ENCODE data around the gene SPTBN1. TPM values are rescaled to one million over a fixed set of nuclear protein-coding genes. Genes with fewer than 3 reads are reported as not detected.

SPTBN1 gene
- total and polyA plus RNA-seq, 2 donors (not counting 3 experiments of a cell fraction or from before 2014, with no cell fraction given) = 63.3 to 320 TPM

DNA sequence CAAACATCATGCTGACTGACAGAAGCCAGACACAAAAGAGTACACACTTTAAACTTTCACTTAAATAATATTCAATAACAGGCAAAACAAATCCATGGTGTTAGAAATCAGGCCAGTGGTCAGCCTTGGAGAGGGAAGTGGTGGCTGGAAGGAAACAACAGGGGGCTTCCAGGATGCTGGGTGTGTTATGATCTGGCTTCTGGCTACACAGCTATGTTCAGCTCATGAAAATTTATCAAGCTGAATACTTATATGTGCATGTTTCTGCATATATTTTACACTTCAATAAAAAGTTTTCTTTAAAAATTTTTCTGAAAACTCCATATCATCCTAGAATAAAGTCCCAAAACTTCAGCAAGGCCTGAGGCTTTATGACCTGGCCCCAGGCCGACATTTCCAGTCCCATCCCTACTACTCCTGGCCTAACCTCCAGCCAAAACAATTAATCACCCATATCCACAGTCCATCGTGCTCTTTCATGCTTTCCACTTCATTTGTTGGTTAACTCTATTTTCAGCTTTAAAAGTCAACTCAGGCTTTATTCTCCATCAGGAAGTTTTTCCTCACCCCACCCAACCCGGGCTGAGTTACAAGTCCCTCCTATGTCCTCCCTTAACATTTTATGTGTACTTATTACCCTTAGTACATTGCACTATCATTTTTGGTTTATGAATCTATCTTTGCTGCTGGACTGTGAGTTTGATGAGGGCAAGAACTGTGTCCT, 27.9 kb upstream of the SPTBN1 start:
- CTCF ChIA-PET = no interaction called here
- Histone ChIP-seq H3K27ac (ENCODE audit: insufficient read depth, low read depth, low read length) (no peak overlapping the region), H3K9me1 (replicated peaks; ENCODE audit: control insufficient read depth, extremely low read depth, insufficient read depth, low read length) (no peaks in the 10 kb centered on the region)

More for the DNA sequence above, 27.9 kb upstream of the SPTBN1 start:
- dilution Hi-C loops (cut with MboI; ENCODE audit: extremely low pct_ligation_motif_present, low sequenced_read_pairs) = no loop called here
- Histone ChIP-seq H3K4me2 (ENCODE audit: insufficient read depth, low read length) (no peak overlapping the region), H2AFZ (ENCODE audit: low read depth, low read length) (no peak overlapping the region), H3K9me3 (replicated peaks; ENCODE audit: control insufficient read depth, insufficient read depth, low read length) (no peaks in the 10 kb centered on the region), H3K36me3 (ENCODE audit: control insufficient read depth in 2 of 2, extremely low read depth in 1 of 2, insufficient read depth in 2 of 2, low read length in 2 of 2) (no peaks in the 10 kb centered on the region), H3K4me3 (replicated peaks in 1 of 3; ENCODE audit: insufficient read depth in 1 of 3, low read depth in 1 of 3, low read length in 3 of 3) (no peak overlapping the region), H3K9ac (replicated peaks; ENCODE audit: extremely low read depth, insufficient read depth, low read length) (no peak overlapping the region), H4K20me1 (replicated peaks; ENCODE audit: control insufficient read depth, extremely low read depth, insufficient read depth, low read length) (no peaks in the 10 kb centered on the region), H3K4me1 (ENCODE audit: control insufficient read depth, extremely low read depth, insufficient read depth, low read length) (peaks cover 25% of the 10 kb centered on the region), H3K27me3 (ENCODE audit: control insufficient read depth in 2 of 2, insufficient read depth in 2 of 2, low read length in 2 of 2) (no peaks in the 10 kb centered on the region), H3K79me2 (ENCODE audit: control insufficient read depth, insufficient read depth, low read length) (no peaks in the 10 kb centered on the region)
- peak; percentile 21 for DNase-seq (ENCODE audit: low read depth, low spot score)
- POLR2A ChIA-PET = no interaction called here
- no peak for FAIRE-seq
- BruUV-seq (replicated peaks) = no TSS peak
- TF ChIP-seq POLR2A (IDR thresholded peaks at IDR 0.05; ENCODE audit: low read depth, low read length) (no peak), GATA2 (IDR thresholded peaks at IDR 0.05; ENCODE audit: insufficient read depth, insufficient read length, low read depth, low read length) (no peak), FOS (IDR thresholded peaks at IDR 0.05; ENCODE audit: borderline replicate concordance, insufficient read depth, low read length) (no peak), JUN (IDR thresholded peaks at IDR 0.05; ENCODE audit: borderline replicate concordance, insufficient read depth, insufficient read length, low read depth) (no peak), MYC (IDR thresholded peaks at IDR 0.05; ENCODE audit: low read depth, low read length) (no peak), POLR2AphosphoS5 (IDR thresholded peaks at IDR 0.05; ENCODE audit: insufficient read depth, low read depth, low read length) (no peak), EZH2 (IDR thresholded peaks at IDR 0.05; ENCODE audit: borderline replicate concordance, low read depth, low read length, severe bottlenecking) (no peak)
- TF ChIP-seq, protein P1, sequence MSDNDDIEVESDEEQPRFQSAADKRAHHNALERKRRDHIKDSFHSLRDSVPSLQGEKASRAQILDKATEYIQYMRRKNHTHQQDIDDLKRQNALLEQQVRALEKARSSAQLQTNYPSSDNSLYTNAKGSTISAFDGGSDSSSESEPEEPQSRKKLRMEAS (IDR thresholded peaks at IDR 0.05; ENCODE audit: insufficient read depth, insufficient read length) = no peak
- TF ChIP-seq, protein P2, sequence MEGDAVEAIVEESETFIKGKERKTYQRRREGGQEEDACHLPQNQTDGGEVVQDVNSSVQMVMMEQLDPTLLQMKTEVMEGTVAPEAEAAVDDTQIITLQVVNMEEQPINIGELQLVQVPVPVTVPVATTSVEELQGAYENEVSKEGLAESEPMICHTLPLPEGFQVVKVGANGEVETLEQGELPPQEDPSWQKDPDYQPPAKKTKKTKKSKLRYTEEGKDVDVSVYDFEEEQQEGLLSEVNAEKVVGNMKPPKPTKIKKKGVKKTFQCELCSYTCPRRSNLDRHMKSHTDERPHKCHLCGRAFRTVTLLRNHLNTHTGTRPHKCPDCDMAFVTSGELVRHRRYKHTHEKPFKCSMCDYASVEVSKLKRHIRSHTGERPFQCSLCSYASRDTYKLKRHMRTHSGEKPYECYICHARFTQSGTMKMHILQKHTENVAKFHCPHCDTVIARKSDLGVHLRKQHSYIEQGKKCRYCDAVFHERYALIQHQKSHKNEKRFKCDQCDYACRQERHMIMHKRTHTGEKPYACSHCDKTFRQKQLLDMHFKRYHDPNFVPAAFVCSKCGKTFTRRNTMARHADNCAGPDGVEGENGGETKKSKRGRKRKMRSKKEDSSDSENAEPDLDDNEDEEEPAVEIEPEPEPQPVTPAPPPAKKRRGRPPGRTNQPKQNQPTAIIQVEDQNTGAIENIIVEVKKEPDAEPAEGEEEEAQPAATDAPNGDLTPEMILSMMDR (IDR thresholded peaks at IDR 0.05; ENCODE audit: extremely low read depth in 1 of 2, insufficient read depth in 1 of 2, low read depth in 1 of 2, low read length in 2 of 2) = no peak
- intact Hi-C loops (cut with micrococcal nuclease) = no loop called here
